H9 (cell line): ENCODE measurements around the gene ASB7. TPM values are rescaled to one million over a fixed set of nuclear protein-coding genes. Genes with fewer than 3 reads are reported as not detected.

ENCODE experiments used
- DNase-seq: peaks from one replicate; pipeline ENCODE4 v3.0.0-alpha.2; 2017
- H2AFZ ChIP-seq: one replicate; pipeline ENCODE4 v1.6.1; 2013; ENCODE audit warnings: mild to moderate bottlenecking, low read length, control low read depth, moderate library complexity
- H2AK5ac ChIP-seq: 2 replicates; pipeline ENCODE4 v1.6.1; 2013; ENCODE audit warnings: low read length, control low read depth, mixed read lengths; ENCODE audit not compliant: insufficient read length
- H2BK120ac ChIP-seq: one replicate; pipeline ENCODE4 v1.6.1; 2013; ENCODE audit warnings: low read depth, mild to moderate bottlenecking, low read length, control low read depth, inconsistent platforms; ENCODE audit not compliant: poor library complexity, severe bottlenecking
- H2BK12ac ChIP-seq: 2 replicates; pipeline ENCODE4 v1.6.1; 2013; ENCODE audit warnings: low read length, control low read depth, mixed read lengths, low read depth; ENCODE audit not compliant: insufficient read length
- H2BK15ac ChIP-seq: 2 replicates; pipeline ENCODE4 v1.6.1; 2013; ENCODE audit warnings: low read depth, low read length, control low read depth
- H2BK20ac ChIP-seq: one replicate; pipeline ENCODE4 v1.6.1; 2013; ENCODE audit warnings: low read depth, mild to moderate bottlenecking, low read length, control low read depth, inconsistent platforms; ENCODE audit not compliant: poor library complexity, severe bottlenecking
- H2BK5ac ChIP-seq: 2 replicates; pipeline ENCODE4 v1.6.1; 2013; ENCODE audit warnings: low read length, control low read depth, mixed read lengths; ENCODE audit not compliant: insufficient read length
- H3K14ac ChIP-seq: 2 replicates; pipeline ENCODE4 v1.6.1; 2013; ENCODE audit warnings: low read length, control low read depth; ENCODE audit not compliant: insufficient read depth
- H3K18ac ChIP-seq: 2 replicates; pipeline ENCODE4 v1.6.1; 2013; ENCODE audit warnings: low read depth, mild to moderate bottlenecking, mixed read lengths, low read length, control low read depth; ENCODE audit not compliant: insufficient read length
- H3K23ac ChIP-seq: 2 replicates; pipeline ENCODE4 v1.6.1; 2013; ENCODE audit warnings: low read length, control low read depth, mixed read lengths, low read depth; ENCODE audit not compliant: insufficient read length
- H3K23me2 ChIP-seq: 2 replicates; pipeline ENCODE4 v1.6.1; 2013; ENCODE audit warnings: low read depth, mild to moderate bottlenecking, mixed read lengths, low read length, control low read depth; ENCODE audit not compliant: insufficient read length, poor library complexity, severe bottlenecking
- H3K27ac ChIP-seq: 2 replicates; pipeline ENCODE4 v1.5.1; 2013; ENCODE audit warnings: low read length, control low read depth, mixed read lengths, low read depth; ENCODE audit not compliant: insufficient read length
- H3K27me3 ChIP-seq: 2 replicates; pipeline ENCODE4 v1.6.1; 2013; ENCODE audit warnings: low read length, control low read depth, inconsistent platforms; ENCODE audit not compliant: insufficient read depth
- H3K4ac ChIP-seq: 2 replicates; pipeline ENCODE4 v1.6.1; 2013; ENCODE audit warnings: low read depth, mild to moderate bottlenecking, control low read depth, inconsistent platforms, low read length, moderate library complexity
- H3K4me1 ChIP-seq: 2 replicates; pipeline ENCODE4 v1.6.1; 2013; ENCODE audit warnings: low read length, control low read depth, inconsistent platforms; ENCODE audit not compliant: insufficient read depth
- H3K4me2 ChIP-seq: 2 replicates; pipeline ENCODE4 v1.6.1; 2013; ENCODE audit warnings: low read length, control low read depth, mixed read lengths; ENCODE audit not compliant: insufficient read length, insufficient read depth
- H3K56ac ChIP-seq: 2 replicates; pipeline ENCODE4 v1.6.1; 2013; ENCODE audit warnings: low read depth, mild to moderate bottlenecking, mixed read lengths, low read length, control low read depth; ENCODE audit not compliant: insufficient read length
- H3K79me1 ChIP-seq: 2 replicates; pipeline ENCODE4 v1.6.1; 2013; ENCODE audit warnings: low read depth, mild to moderate bottlenecking, moderate library complexity, low read length, control low read depth, inconsistent platforms; ENCODE audit not compliant: insufficient read depth, poor library complexity, severe bottlenecking
- H3K79me2 ChIP-seq: 2 replicates; pipeline ENCODE4 v1.6.1; 2013; ENCODE audit warnings: low read length, control low read depth, inconsistent platforms; ENCODE audit not compliant: insufficient read depth
- H3K9ac ChIP-seq: 2 replicates; pipeline ENCODE4 v1.6.1; 2013; ENCODE audit warnings: low read length, control low read depth, mixed read lengths; ENCODE audit not compliant: insufficient read length; ENCODE audit errors: extremely low read depth
- H3K9me3 ChIP-seq: one replicate; pipeline ENCODE4 v1.6.1; 2013; ENCODE audit warnings: low read depth, low read length, inconsistent platforms; ENCODE audit not compliant: control insufficient read depth
- H3T11ph ChIP-seq: one replicate; pipeline ENCODE4 v1.6.1; 2013; ENCODE audit warnings: mild to moderate bottlenecking, low read length, control low read depth, inconsistent platforms
- H4K20me1 ChIP-seq: one replicate; pipeline ENCODE4 v1.6.1; 2013; ENCODE audit not compliant: control insufficient read depth, insufficient read length, insufficient read depth
- H4K5ac ChIP-seq: 2 replicates; pipeline ENCODE4 v1.6.1; 2013; ENCODE audit warnings: low read depth, mild to moderate bottlenecking, mixed read lengths, low read length, control low read depth; ENCODE audit not compliant: insufficient read length
- H4K8ac ChIP-seq: replicated peaks from 2 replicates; pipeline ENCODE4 v1.6.1; 2013; ENCODE audit warnings: low read length, control low read depth, mixed read lengths, low read depth; ENCODE audit not compliant: insufficient read length
- H4K91ac ChIP-seq: 2 replicates; pipeline ENCODE4 v1.6.1; 2013; ENCODE audit warnings: low read depth, mild to moderate bottlenecking, moderate library complexity, mixed read lengths, low read length, control low read depth; ENCODE audit not compliant: insufficient read length
- H3K27ac Mint-ChIP-seq, 3 experiments: 2 replicates in 2 of 3; 3 replicates in 1 of 3; pipeline ENCODE4 v1.8.0; 2020 to 2021; ENCODE audit warnings: mixed read lengths in 3 of 3, mild to moderate bottlenecking in 1 of 3, moderate library complexity in 1 of 3
- H3K27me3 Mint-ChIP-seq: 2 replicates; pipeline ENCODE4 v1.8.0; 2021; ENCODE audit warnings: low read depth, mild to moderate bottlenecking, moderate library complexity, mixed read lengths
- H3K36me3 Mint-ChIP-seq, 3 experiments: 2 replicates in 2 of 3; 3 replicates in 1 of 3; pipeline ENCODE4 v1.8.0; 2020 to 2021; ENCODE audit warnings: low read depth in 3 of 3, mixed read lengths in 3 of 3; ENCODE audit not compliant: insufficient read depth in 1 of 3
- H3K4me1 Mint-ChIP-seq, 2 experiments: 2 replicates each; pipeline ENCODE4 v1.8.0; 2020; ENCODE audit warnings: mixed read lengths in 2 of 2
- H3K4me3 Mint-ChIP-seq, 2 experiments: 2 replicates in 1 of 2; 3 replicates in 1 of 2; pipeline ENCODE4 v1.8.0; 2020 to 2021; ENCODE audit warnings: mild to moderate bottlenecking in 2 of 2, mixed read lengths in 2 of 2, moderate library complexity in 1 of 2
- H3K9me3 Mint-ChIP-seq, 2 experiments: 2 replicates in 1 of 2; 3 replicates in 1 of 2; pipeline ENCODE4 v1.8.0; 2020; ENCODE audit warnings: mild to moderate bottlenecking in 2 of 2, mixed read lengths in 2 of 2, moderate library complexity in 1 of 2
- CTCF ChIP-seq: fragments of 200-600 bp; sonication (generic); conservative IDR thresholded peaks from 3 replicates; pipeline ENCODE4 v1.8.0; 2021; ENCODE audit warnings: antibody characterized with exemption, mild to moderate bottlenecking
- WGBS: extraction: QIAGEN DNeasy Blood & Tissue Kit; methylation state at CpG from one replicate; pipeline ENCODE4 v1.1.7; 2013; ENCODE audit warnings: missing lambda C conversion rate, low lambda C conversion rate, mixed read lengths; ENCODE audit not compliant: insufficient read length; ENCODE audit errors: extremely low coverage; 5-methylcytosine and 5-hydroxymethylcytosine counted together
- total RNA-seq: library from RNA; stranded (reverse); gene quantifications from 2 replicates; pipeline ENCODE4 v1.2.1, GENCODE V29; 2021

ASB7 gene
- total RNA-seq, 1 experiment from 2014 or later, result 12.8 TPM

- Mint-ChIP-seq H3K4me3 (no peak overlapping the region), H3K9me3 (peaks cover 0 to 2% of the 10 kb centered on the region in 2 experiments; a peak in 2 of 5 replicates), H3K27me3 (peaks cover 9% of the 10 kb centered on the region), H3K27ac (peak overlapping the region in 1 of 3 experiments; percentile 52; a peak in 1 of 7 replicates), H3K4me1 (peaks cover 0 to 3% of the 10 kb centered on the region in 2 experiments; a peak in 2 of 4 replicates), H3K36me3 (no peaks in the 10 kb centered on the region)
- Histone ChIP-seq H3K14ac (no peak overlapping the region), H3K23ac (no peak overlapping the region), H3K27ac (no peak overlapping the region), H3K18ac (no peak overlapping the region), H3K23me2 (no peaks in the 10 kb centered on the region), H4K5ac (no peak overlapping the region), H3K9me3 (no peaks in the 10 kb centered on the region), H2BK12ac (no peak overlapping the region), H2BK15ac (no peak overlapping the region), H3K9ac (no peak overlapping the region), H4K91ac (no peak overlapping the region), H2BK20ac (no peak overlapping the region), H3K4me2 (no peak overlapping the region), H2BK5ac (no peak overlapping the region), H2AFZ (no peak overlapping the region), H3K4ac (no peak overlapping the region), H2BK120ac (no peak overlapping the region), H3K27me3 (no peaks in the 10 kb centered on the region), H4K8ac (no peak overlapping the region), H4K20me1 (no peaks in the 10 kb centered on the region), H3K56ac (no peak overlapping the region), H3T11ph (no peak overlapping the region), H3K4me1 (no peaks in the 10 kb centered on the region), H3K79me2 (no peaks in the 10 kb centered on the region), H2AK5ac (no peak overlapping the region), H3K79me1 (no peaks in the 10 kb centered on the region)
- WGBS, result no CpG with 5 or more reads among the region's 7 CpGs
- peak; percentile 2 for DNase-seq
- TF ChIP-seq CTCF, result no peak
Observed at GRCh38 chr15:100692671-100693070, 90.3 kb downstream of the ASB7 start.
